Progenitor cell of endocrine pancreas (in vitro differentiated cells): ENCODE measurements around the gene CRIP3. TPM values are rescaled to one million over a fixed set of nuclear protein-coding genes. Genes with fewer than 3 reads are reported as not detected.

Experiments used
- DNase-seq: peaks from one replicate; pipeline ENCODE4 v3.0.0; 2021; ENCODE audit warnings: low spot score; ENCODE audit not compliant: unreplicated experiment
- H3K27ac Mint-ChIP-seq: 2 replicates; pipeline ENCODE4 v1.8.0; 2021; ENCODE audit warnings: mild to moderate bottlenecking, moderate library complexity, mixed read lengths
- H3K27me3 Mint-ChIP-seq: 2 replicates; pipeline ENCODE4 v1.8.0; 2021; ENCODE audit warnings: mixed read lengths
- H3K36me3 Mint-ChIP-seq: 2 replicates; pipeline ENCODE4 v1.8.0; 2022; ENCODE audit warnings: mixed read lengths; ENCODE audit not compliant: insufficient read depth
- H3K4me1 Mint-ChIP-seq: 2 replicates; pipeline ENCODE4 v1.8.0; 2021; ENCODE audit warnings: low read depth, mixed read lengths
- H3K4me3 Mint-ChIP-seq: 2 replicates; pipeline ENCODE4 v1.8.0; 2021; ENCODE audit warnings: low read depth, mild to moderate bottlenecking, moderate library complexity, mixed read lengths
- H3K9me3 Mint-ChIP-seq: 2 replicates; pipeline ENCODE4 v1.8.0; 2021; ENCODE audit warnings: low read depth, mixed read lengths
- CTCF ChIP-seq: fragments of 200-600 bp; sonication (generic); IDR thresholded peaks from one replicate; pipeline ENCODE4 v1.5.0; 2021; ENCODE audit warnings: antibody characterized with exemption, mild to moderate bottlenecking; ENCODE audit not compliant: unreplicated experiment
- total RNA-seq: library from RNA; stranded (reverse); gene quantifications from 2 replicates; pipeline ENCODE4 v1.2.1, GENCODE V29; 2021

Gene CRIP3
- total RNA-seq, 1 donor from 2014 or later: 2.3 TPM

GRCh38 chr6:43274916-43275597 lies 33.6 kb downstream of the CRIP3 start:
- Mint-ChIP-seq H3K27ac (no peak overlapping the region), H3K4me1 (peaks cover 9% of the 10 kb centered on the region), H3K9me3 (no peaks in the 10 kb centered on the region), H3K36me3 (no peaks in the 10 kb centered on the region), H3K4me3 (peak overlapping the region; percentile 64), H3K27me3 (peaks cover 80% of the 10 kb centered on the region)
- no peak for TF ChIP-seq CTCF
- no peak for DNase-seq

DNA sequence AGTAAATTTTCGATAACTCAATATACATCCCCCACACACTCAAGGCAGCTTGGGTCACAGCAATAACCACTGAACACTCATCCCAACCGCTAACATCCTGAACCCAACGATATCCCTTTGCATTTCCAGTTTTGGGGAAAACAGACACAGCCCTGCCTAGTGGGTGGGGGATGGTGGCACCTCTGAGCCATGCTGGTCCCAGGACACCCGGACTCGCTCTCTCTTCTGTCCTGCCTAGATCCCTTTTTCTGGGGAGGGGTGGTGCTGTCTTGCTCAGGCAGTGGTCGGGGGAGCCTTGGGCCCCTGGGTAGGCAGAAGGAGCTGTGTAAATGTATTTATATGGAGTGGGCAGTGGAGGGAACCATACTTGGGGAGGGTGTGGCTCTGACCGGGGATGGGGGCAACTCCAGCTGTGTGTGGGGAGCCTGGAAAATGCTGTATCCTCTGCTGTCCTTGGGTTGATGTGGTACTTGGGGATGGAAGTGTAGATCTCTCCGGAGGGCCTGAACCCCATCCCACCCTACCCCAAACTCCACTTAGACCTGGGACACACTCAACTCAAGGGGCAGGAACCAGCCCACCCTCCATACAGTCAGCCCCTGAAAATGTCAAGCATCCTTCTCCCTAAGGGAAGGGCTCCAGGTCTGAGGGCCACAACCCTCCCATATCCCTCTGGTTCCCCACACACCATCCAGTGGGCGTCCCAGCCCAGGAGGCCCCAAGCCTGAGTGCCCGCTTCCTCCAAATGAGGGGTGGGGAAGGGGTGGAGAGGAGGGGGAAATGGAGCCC lies 34.3 kb downstream of the CRIP3 start:
- H3K36me3 Mint-ChIP-seq: no peaks in the 10 kb centered on the region
- peaks cover 77% of the 10 kb centered on the region for H3K27me3 Mint-ChIP-seq
- no peak for TF ChIP-seq CTCF
- H3K27ac Mint-ChIP-seq: no peak overlapping the region
- DNase-seq: no peak
- no peaks in the 10 kb centered on the region for H3K9me3 Mint-ChIP-seq
- no peak overlapping the region for H3K4me3 Mint-ChIP-seq
- H3K4me1 Mint-ChIP-seq: peaks cover 11% of the 10 kb centered on the region

GRCh38 chr6:43273707-43274106 lies 34.9 kb downstream of the CRIP3 start:
- DNase-seq: no peak
- peaks cover 11% of the 10 kb centered on the region for H3K4me1 Mint-ChIP-seq
- no peak for TF ChIP-seq CTCF
- H3K27me3 Mint-ChIP-seq: peaks cover 83% of the 10 kb centered on the region
- H3K9me3 Mint-ChIP-seq: no peaks in the 10 kb centered on the region
- no peaks in the 10 kb centered on the region for H3K36me3 Mint-ChIP-seq
- H3K4me3 Mint-ChIP-seq: no peak overlapping the region
- no peak overlapping the region for H3K27ac Mint-ChIP-seq

DNA sequence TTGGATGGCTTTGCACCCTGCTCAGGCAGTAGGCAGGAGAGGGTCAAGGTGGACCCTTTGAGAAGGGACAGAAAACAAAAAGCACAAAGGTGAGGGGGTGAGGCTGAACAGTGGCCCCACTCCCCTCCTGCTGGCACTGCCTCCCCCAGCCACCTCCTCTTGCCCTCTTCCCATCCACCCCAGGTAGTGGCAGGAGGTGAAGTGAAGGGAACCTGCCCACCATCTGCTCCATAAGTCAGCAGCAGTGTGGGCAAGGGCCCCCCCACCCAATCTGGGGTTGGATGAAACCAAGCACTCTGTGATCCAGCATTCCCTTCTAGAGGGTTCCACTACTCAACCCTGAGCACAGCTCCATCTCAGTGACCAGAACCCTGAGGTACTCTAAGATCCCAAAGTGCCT lies 36.7 kb downstream of the CRIP3 start:
- Mint-ChIP-seq H3K9me3 (no peaks in the 10 kb centered on the region), H3K27ac (no peak overlapping the region), H3K4me1 (peaks cover 22% of the 10 kb centered on the region), H3K27me3 (peaks cover 83% of the 10 kb centered on the region), H3K4me3 (no peak overlapping the region), H3K36me3 (no peaks in the 10 kb centered on the region)
- no peak for DNase-seq
- no peak for TF ChIP-seq CTCF

GRCh38 chr6:43271103-43271815 lies 37.4 kb downstream of the CRIP3 start:
- no peak for DNase-seq
- no peaks in the 10 kb centered on the region for H3K9me3 Mint-ChIP-seq
- H3K27me3 Mint-ChIP-seq: peaks cover 80% of the 10 kb centered on the region
- H3K36me3 Mint-ChIP-seq: no peaks in the 10 kb centered on the region
- no peak overlapping the region for H3K27ac Mint-ChIP-seq
- TF ChIP-seq CTCF: no peak
- H3K4me1 Mint-ChIP-seq: peaks cover 23% of the 10 kb centered on the region
- no peak overlapping the region for H3K4me3 Mint-ChIP-seq
